Liver (tissue), 9 donors: ENCODE measurements around the gene TRIM41. TPM values are rescaled to one million over a fixed set of nuclear protein-coding genes. Genes with fewer than 3 reads are reported as not detected.

Experiments
- DNase-seq: peaks from one replicate; pipeline ENCODE4 v3.0.0-alpha.2; 2017; ENCODE audit warnings: low spot score
- H3K27ac ChIP-seq, 2 donors: one replicate each; pipeline ENCODE4 v1.7.0; 2013; ENCODE audit warnings: inconsistent platforms in 2 of 2, low read length in 2 of 2, control low read depth in 1 of 2, low read depth in 1 of 2, mild to moderate bottlenecking in 1 of 2
- H3K27me3 ChIP-seq, 4 donors: one replicate each; pipeline versions ENCODE4 v1.6.1 to v1.7.0; 2013; ENCODE audit warnings: low read length in 3 of 4, inconsistent platforms in 1 of 4, mild to moderate bottlenecking in 1 of 4, moderate library complexity in 1 of 4; ENCODE audit not compliant: control insufficient read depth in 4 of 4, insufficient read depth in 4 of 4
- H3K36me3 ChIP-seq, 4 donors: one replicate each; pipeline versions ENCODE4 v1.6.1 to v1.7.0; 2013; ENCODE audit warnings: low read length in 3 of 4, mild to moderate bottlenecking in 3 of 4, low read depth in 1 of 4, moderate library complexity in 1 of 4; ENCODE audit not compliant: control insufficient read depth in 4 of 4, insufficient read depth in 3 of 4
- H3K4me1 ChIP-seq, 4 donors: one replicate each; pipeline versions ENCODE4 v1.6.1 to v1.7.0; 2013; ENCODE audit warnings: low read length in 3 of 4, mild to moderate bottlenecking in 3 of 4, moderate library complexity in 1 of 4; ENCODE audit not compliant: control insufficient read depth in 4 of 4, insufficient read depth in 4 of 4
- H3K4me3 ChIP-seq, 3 donors: one replicate each; pipeline versions ENCODE4 v1.6.1 to v1.7.0; 2013; ENCODE audit warnings: low read length in 3 of 3, control low read depth in 1 of 3, low read depth in 1 of 3, mild to moderate bottlenecking in 1 of 3
- H3K9ac ChIP-seq, 2 donors: one replicate each; pipeline ENCODE4 v1.7.0; 2013; ENCODE audit warnings: low read length in 2 of 2, mild to moderate bottlenecking in 2 of 2, moderate library complexity in 2 of 2, control low read depth in 1 of 2, low read depth in 1 of 2
- H3K9me3 ChIP-seq, 4 donors: one replicate each; pipeline versions ENCODE4 v1.6.1 to v1.7.0; 2013; ENCODE audit warnings: low read length in 3 of 4; ENCODE audit not compliant: control insufficient read depth in 4 of 4
- EGR1 ChIP-seq, 2 donors: IDR thresholded peaks; 2 replicates each; pipeline ENCODE4 v1.6.1; 2016 to 2018; ENCODE audit warnings: antibody characterized with exemption in 2 of 2, low read depth in 2 of 2
- FOXA1 ChIP-seq: IDR thresholded peaks from 2 replicates; pipeline ENCODE4 v1.6.1; 2016; ENCODE audit warnings: antibody characterized with exemption
- FOXA2 ChIP-seq: IDR thresholded peaks from 2 replicates; pipeline ENCODE4 v1.6.1; 2016; ENCODE audit warnings: antibody characterized with exemption
- GABPA ChIP-seq, 2 donors: IDR thresholded peaks in 1 of 2; conservative IDR thresholded peaks in 1 of 2; 2 replicates each; pipeline ENCODE4 v1.6.1; 2016; ENCODE audit warnings: antibody characterized with exemption in 2 of 2, mild to moderate bottlenecking in 1 of 2, moderate library complexity in 1 of 2
- HNF4A ChIP-seq, 2 donors: conservative IDR thresholded peaks; 2 replicates each; pipeline ENCODE4 v1.6.1; 2016; ENCODE audit warnings: antibody characterized with exemption in 2 of 2, mild to moderate bottlenecking in 2 of 2
- HNF4G ChIP-seq: IDR thresholded peaks from 2 replicates; pipeline ENCODE4 v1.6.1; 2016; ENCODE audit warnings: antibody characterized with exemption
- JUND ChIP-seq, 2 donors: IDR thresholded peaks; 2 replicates each; pipeline ENCODE4 v1.6.1; 2016; ENCODE audit warnings: antibody characterized with exemption in 2 of 2
- NR2F2 ChIP-seq: IDR thresholded peaks from 2 replicates; pipeline ENCODE4 v1.6.1; 2016; ENCODE audit warnings: antibody characterized with exemption
- RAD21 ChIP-seq, 2 donors: IDR thresholded peaks; 2 replicates each; pipeline ENCODE4 v1.6.1; 2016; ENCODE audit warnings: antibody characterized with exemption in 2 of 2, mild to moderate bottlenecking in 2 of 2
- RXRA ChIP-seq, 2 donors: IDR thresholded peaks; 2 replicates each; pipeline ENCODE4 v1.6.1; 2017 to 2018; ENCODE audit warnings: antibody characterized with exemption in 2 of 2, mild to moderate bottlenecking in 1 of 2
- SP1 ChIP-seq: IDR thresholded peaks from 2 replicates; pipeline ENCODE4 v1.6.1; 2018; ENCODE audit warnings: antibody characterized with exemption, mild to moderate bottlenecking
- TAF1 ChIP-seq: conservative IDR thresholded peaks from 2 replicates; pipeline ENCODE4 v1.6.1; 2016; ENCODE audit warnings: antibody characterized with exemption, mild to moderate bottlenecking
- YY1 ChIP-seq: IDR thresholded peaks from 2 replicates; pipeline ENCODE4 v1.6.1; 2016; ENCODE audit warnings: antibody characterized with exemption, mild to moderate bottlenecking
- WGBS: extraction: QIAGEN DNeasy Blood & Tissue Kit; methylation state at CpG from one replicate; pipeline ENCODE4 v1.1.7; 2013; 5-methylcytosine and 5-hydroxymethylcytosine counted together
- polyA plus RNA-seq, 2 donors: library from polyadenylated mRNA; stranded (reverse) in 1 of 2; unstranded in 1 of 2; fragments of 200-250 nt in 1 of 2; fragments of >200 nt in 1 of 2; fragmentation: Nextera tagmentation in 1 of 2; extraction: Ambion mirVana in 1 of 2; gene quantifications; one replicate each; pipeline versions ENCODE4 v1.2.1 to v1.2.3, GENCODE V29; 2013 to 2015
- total RNA-seq, 2 donors: library from RNA; depleted of rRNA; stranded (reverse); fragments of >200 nt; gene quantifications; one replicate each; pipeline ENCODE4 v1.2.3, GENCODE V29; 2014
- TF ChIP-seq, protein P1 (sequence below): IDR thresholded peaks from 2 replicates; pipeline ENCODE4 v1.6.1; 2016; ENCODE audit warnings: antibody characterized with exemption
- TF ChIP-seq, protein P2 (sequence below): IDR thresholded peaks from 2 replicates; pipeline ENCODE4 v1.6.1; 2016; ENCODE audit warnings: antibody characterized with exemption, mild to moderate bottlenecking
- TF ChIP-seq, protein P3 (sequence below): fragments of 150-350 bp; IDR thresholded peaks from 2 replicates; pipeline ENCODE4 v1.5.1; 2017; ENCODE audit warnings: improper control_type of control experiment, low read depth, low read length; ENCODE audit not compliant: missing input control
- TF ChIP-seq, protein P4 (sequence below): IDR thresholded peaks from 2 replicates; pipeline ENCODE4 v1.6.1; 2016; ENCODE audit warnings: antibody characterized with exemption
- TF ChIP-seq, protein P5 (sequence below): IDR thresholded peaks from 2 replicates; pipeline ENCODE4 v1.6.1; 2016; ENCODE audit warnings: antibody characterized with exemption
- donor health status: healthy.
- donor health status: healthy.
- donor health status: healthy.
- donor health status: healthy.
- donor health status: healthy.

The TRIM41 gene
- total and polyA plus RNA-seq, 4 donors = 2.8 to 14.1 (median 11.0) TPM

DNA sequence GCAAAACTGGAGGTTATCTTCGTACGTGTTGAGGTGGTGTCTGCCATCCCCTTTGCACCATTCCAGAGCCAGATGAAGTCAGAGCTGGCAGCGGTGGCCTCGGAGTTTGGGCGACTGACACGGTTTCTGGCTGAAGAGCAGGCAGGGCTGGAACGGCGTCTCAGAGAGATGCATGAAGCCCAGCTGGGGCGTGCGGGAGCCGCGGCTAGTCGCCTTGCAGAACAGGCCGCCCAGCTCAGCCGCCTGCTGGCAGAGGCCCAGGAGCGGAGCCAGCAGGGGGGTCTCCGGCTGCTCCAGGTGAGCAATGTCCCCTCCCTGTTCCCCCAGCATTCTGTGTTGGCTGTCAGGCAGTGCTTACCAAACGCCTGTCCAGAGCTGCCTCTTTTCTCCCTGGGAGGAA, 9.5 kb downstream of the TRIM41 start:
- WGBS = 93% methylated on average over 18 of the region's 18 CpGs
- H3K27me3 ChIP-seq = no peaks in the 10 kb centered on the region
- no peak for DNase-seq
- H3K36me3 ChIP-seq = peaks cover 19 to 64% (median 42%) of the 10 kb centered on the region in 4 donors
- H3K27ac ChIP-seq = no peak overlapping the region
- H3K9ac ChIP-seq = no peak overlapping the region
- no peaks in the 10 kb centered on the region for H3K4me1 ChIP-seq
- H3K4me3 ChIP-seq = no peak overlapping the region
- TF ChIP-seq, protein P1, sequence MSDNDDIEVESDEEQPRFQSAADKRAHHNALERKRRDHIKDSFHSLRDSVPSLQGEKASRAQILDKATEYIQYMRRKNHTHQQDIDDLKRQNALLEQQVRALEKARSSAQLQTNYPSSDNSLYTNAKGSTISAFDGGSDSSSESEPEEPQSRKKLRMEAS = no peak
- TF ChIP-seq RXRA (IDR thresholded peaks at IDR 0.05) (no peak), HNF4A (conservative IDR thresholded peaks at IDR 0.05) (no peak), TAF1 (no peak), FOXA1 (no peak), SP1 (no peak), GABPA (IDR thresholded peaks at IDR 0.05 in 1 of 2, conservative IDR thresholded peaks at IDR 0.05 in 1 of 2) (no peak)
- TF ChIP-seq, protein P2, sequence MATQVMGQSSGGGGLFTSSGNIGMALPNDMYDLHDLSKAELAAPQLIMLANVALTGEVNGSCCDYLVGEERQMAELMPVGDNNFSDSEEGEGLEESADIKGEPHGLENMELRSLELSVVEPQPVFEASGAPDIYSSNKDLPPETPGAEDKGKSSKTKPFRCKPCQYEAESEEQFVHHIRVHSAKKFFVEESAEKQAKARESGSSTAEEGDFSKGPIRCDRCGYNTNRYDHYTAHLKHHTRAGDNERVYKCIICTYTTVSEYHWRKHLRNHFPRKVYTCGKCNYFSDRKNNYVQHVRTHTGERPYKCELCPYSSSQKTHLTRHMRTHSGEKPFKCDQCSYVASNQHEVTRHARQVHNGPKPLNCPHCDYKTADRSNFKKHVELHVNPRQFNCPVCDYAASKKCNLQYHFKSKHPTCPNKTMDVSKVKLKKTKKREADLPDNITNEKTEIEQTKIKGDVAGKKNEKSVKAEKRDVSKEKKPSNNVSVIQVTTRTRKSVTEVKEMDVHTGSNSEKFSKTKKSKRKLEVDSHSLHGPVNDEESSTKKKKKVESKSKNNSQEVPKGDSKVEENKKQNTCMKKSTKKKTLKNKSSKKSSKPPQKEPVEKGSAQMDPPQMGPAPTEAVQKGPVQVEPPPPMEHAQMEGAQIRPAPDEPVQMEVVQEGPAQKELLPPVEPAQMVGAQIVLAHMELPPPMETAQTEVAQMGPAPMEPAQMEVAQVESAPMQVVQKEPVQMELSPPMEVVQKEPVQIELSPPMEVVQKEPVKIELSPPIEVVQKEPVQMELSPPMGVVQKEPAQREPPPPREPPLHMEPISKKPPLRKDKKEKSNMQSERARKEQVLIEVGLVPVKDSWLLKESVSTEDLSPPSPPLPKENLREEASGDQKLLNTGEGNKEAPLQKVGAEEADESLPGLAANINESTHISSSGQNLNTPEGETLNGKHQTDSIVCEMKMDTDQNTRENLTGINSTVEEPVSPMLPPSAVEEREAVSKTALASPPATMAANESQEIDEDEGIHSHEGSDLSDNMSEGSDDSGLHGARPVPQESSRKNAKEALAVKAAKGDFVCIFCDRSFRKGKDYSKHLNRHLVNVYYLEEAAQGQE = no peak
- TF ChIP-seq, protein P3, sequence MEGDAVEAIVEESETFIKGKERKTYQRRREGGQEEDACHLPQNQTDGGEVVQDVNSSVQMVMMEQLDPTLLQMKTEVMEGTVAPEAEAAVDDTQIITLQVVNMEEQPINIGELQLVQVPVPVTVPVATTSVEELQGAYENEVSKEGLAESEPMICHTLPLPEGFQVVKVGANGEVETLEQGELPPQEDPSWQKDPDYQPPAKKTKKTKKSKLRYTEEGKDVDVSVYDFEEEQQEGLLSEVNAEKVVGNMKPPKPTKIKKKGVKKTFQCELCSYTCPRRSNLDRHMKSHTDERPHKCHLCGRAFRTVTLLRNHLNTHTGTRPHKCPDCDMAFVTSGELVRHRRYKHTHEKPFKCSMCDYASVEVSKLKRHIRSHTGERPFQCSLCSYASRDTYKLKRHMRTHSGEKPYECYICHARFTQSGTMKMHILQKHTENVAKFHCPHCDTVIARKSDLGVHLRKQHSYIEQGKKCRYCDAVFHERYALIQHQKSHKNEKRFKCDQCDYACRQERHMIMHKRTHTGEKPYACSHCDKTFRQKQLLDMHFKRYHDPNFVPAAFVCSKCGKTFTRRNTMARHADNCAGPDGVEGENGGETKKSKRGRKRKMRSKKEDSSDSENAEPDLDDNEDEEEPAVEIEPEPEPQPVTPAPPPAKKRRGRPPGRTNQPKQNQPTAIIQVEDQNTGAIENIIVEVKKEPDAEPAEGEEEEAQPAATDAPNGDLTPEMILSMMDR = no peak
- H3K9me3 ChIP-seq = no peaks in the 10 kb centered on the region

DNA sequence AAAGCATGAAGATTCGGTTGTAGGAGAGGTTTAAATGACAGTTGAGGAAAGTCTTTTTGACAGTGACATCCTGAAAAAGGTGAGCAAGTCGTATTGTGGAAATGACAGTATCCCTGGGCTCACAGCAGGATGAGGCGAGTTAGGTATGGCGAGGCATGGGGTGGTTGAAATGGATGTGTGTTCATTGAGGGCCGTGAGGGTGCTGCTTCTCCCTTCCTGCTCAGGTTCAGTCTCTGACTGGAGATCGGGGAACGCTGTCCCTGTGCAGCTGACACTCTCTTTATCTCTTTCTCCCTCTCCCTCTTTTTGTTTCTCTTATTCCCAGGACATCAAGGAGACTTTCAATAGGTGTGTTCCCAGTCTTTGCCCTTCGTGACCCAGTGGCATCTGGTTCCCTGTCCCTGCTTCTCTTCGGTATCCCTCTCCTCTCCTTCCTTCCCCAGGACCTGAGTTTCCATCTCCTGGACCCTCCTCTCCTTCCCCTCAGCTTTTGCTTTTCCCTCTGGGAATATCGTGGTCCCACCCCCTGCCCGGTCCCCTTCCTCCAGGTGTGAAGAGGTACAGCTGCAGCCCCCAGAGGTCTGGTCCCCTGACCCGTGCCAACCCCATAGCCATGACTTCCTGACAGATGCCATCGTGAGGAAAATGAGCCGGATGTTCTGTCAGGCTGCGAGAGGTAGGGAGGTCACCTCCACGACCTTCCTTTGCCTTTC, 10.2 kb downstream of the TRIM41 start:
- Histone ChIP-seq H3K27ac (no peak overlapping the region), H3K4me3 (no peak overlapping the region), H3K9me3 (no peaks in the 10 kb centered on the region), H3K36me3 (peaks cover 24 to 71% (median 48%) of the 10 kb centered on the region in 4 donors), H3K9ac (no peak overlapping the region), H3K4me1 (no peaks in the 10 kb centered on the region), H3K27me3 (no peaks in the 10 kb centered on the region)
- TF ChIP-seq, protein P4, sequence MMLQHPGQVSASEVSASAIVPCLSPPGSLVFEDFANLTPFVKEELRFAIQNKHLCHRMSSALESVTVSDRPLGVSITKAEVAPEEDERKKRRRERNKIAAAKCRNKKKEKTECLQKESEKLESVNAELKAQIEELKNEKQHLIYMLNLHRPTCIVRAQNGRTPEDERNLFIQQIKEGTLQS = no peak
- TF ChIP-seq FOXA1 = no peak
- TF ChIP-seq, protein P2 = no peak
- TF ChIP-seq RXRA (IDR thresholded peaks at IDR 0.05) = no peak
- no peak for TF ChIP-seq YY1
- no peak for TF ChIP-seq SP1
- TF ChIP-seq JUND (IDR thresholded peaks at IDR 0.05) = no peak
- no peak for TF ChIP-seq NR2F2
- no peak for TF ChIP-seq HNF4G
- no peak for TF ChIP-seq EGR1 (IDR thresholded peaks at IDR 0.05; ENCODE audit: low read depth in 2 of 2)
- TF ChIP-seq FOXA2 = no peak
- TF ChIP-seq, protein P5, sequence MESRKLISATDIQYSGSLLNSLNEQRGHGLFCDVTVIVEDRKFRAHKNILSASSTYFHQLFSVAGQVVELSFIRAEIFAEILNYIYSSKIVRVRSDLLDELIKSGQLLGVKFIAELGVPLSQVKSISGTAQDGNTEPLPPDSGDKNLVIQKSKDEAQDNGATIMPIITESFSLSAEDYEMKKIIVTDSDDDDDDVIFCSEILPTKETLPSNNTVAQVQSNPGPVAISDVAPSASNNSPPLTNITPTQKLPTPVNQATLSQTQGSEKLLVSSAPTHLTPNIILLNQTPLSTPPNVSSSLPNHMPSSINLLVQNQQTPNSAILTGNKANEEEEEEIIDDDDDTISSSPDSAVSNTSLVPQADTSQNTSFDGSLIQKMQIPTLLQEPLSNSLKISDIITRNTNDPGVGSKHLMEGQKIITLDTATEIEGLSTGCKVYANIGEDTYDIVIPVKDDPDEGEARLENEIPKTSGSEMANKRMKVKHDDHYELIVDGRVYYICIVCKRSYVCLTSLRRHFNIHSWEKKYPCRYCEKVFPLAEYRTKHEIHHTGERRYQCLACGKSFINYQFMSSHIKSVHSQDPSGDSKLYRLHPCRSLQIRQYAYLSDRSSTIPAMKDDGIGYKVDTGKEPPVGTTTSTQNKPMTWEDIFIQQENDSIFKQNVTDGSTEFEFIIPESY = no peak
- TF ChIP-seq HNF4A (conservative IDR thresholded peaks at IDR 0.05) = no peak
- no peak for TF ChIP-seq RAD21 (IDR thresholded peaks at IDR 0.05)
- WGBS = 82% methylated on average over 16 of the region's 16 CpGs
- no peak for DNase-seq
